GM23338 (cell line): Measurements from ENCODE around the gene PPP2R3B. TPM values are rescaled to one million over a fixed set of nuclear protein-coding genes. Genes with fewer than 3 reads are reported as not detected.

Experiments used
- ATAC-seq: fragments of 200-7000 bp; cut with Tn5 transposase; 3 replicates; pipeline ENCODE4 v1.9.1; 2020
- DNase-seq: peaks from one replicate; pipeline ENCODE4 v3.0.0-alpha.2; 2015; ENCODE audit warnings: low spot score
- H2AFZ ChIP-seq: fragments of 200-600 bp; sonication (generic); 2 replicates; pipeline ENCODE4 v1.8.0; 2016; ENCODE audit warnings: antibody characterized with exemption, mild to moderate bottlenecking, moderate library complexity
- H3F3A ChIP-seq: fragments of 200-600 bp; sonication (generic); replicated peaks from 2 replicates; pipeline ENCODE4 v1.8.0; 2017; ENCODE audit warnings: antibody characterized with exemption, mixed run types, low read depth
- H3K27ac ChIP-seq: fragments of 200-600 bp; sonication (generic); 2 replicates; pipeline ENCODE4 v1.6.1; 2016; ENCODE audit warnings: low read depth
- H3K27me3 ChIP-seq: fragments of 200-600 bp; sonication (generic); 2 replicates; pipeline ENCODE4 v1.8.0; 2016; ENCODE audit warnings: mild to moderate bottlenecking, mixed run types, moderate library complexity; ENCODE audit not compliant: insufficient read depth
- H3K36me3 ChIP-seq: fragments of 200-600 bp; sonication (generic); 2 replicates; pipeline ENCODE4 v1.8.0; 2016; ENCODE audit warnings: mild to moderate bottlenecking; ENCODE audit not compliant: insufficient read depth
- H3K4me1 ChIP-seq: fragments of 200-600 bp; sonication (generic); 2 replicates; pipeline ENCODE4 v1.8.0; 2016; ENCODE audit warnings: mild to moderate bottlenecking, moderate library complexity; ENCODE audit not compliant: insufficient read depth
- H3K4me2 ChIP-seq: fragments of 200-600 bp; sonication (generic); 2 replicates; pipeline ENCODE4 v1.7.1; 2017; ENCODE audit warnings: mixed run types
- H3K4me3 ChIP-seq: fragments of 200-600 bp; sonication (generic); 2 replicates; pipeline ENCODE4 v1.6.1; 2016; ENCODE audit warnings: mixed run types
- H3K79me2 ChIP-seq: fragments of 200-600 bp; sonication (generic); replicated peaks from 2 replicates; pipeline ENCODE4 v1.8.0; 2017; ENCODE audit warnings: mild to moderate bottlenecking; ENCODE audit not compliant: insufficient read depth
- H3K9me2 ChIP-seq: fragments of 200-600 bp; sonication (generic); 2 replicates; pipeline ENCODE4 v1.8.0; 2017; ENCODE audit not compliant: insufficient read depth
- H4K20me1 ChIP-seq: fragments of 200-600 bp; sonication (generic); replicated peaks from 2 replicates; pipeline ENCODE4 v1.8.0; 2017; ENCODE audit warnings: mild to moderate bottlenecking; ENCODE audit not compliant: insufficient read depth
- H3K27ac Mint-ChIP-seq: 2 replicates; pipeline ENCODE4 v1.8.0; 2020; ENCODE audit warnings: inconsistent platforms, mild to moderate bottlenecking, moderate library complexity, mixed read lengths
- H3K27me3 Mint-ChIP-seq: 3 replicates; pipeline ENCODE4 v1.8.0; 2022; ENCODE audit warnings: low read depth, mild to moderate bottlenecking, moderate library complexity, mixed read lengths, inconsistent platforms; ENCODE audit not compliant: insufficient read depth, poor library complexity
- H3K36me3 Mint-ChIP-seq: 3 replicates; pipeline ENCODE4 v1.8.0; 2021; ENCODE audit warnings: low read depth, mild to moderate bottlenecking, inconsistent platforms, moderate library complexity, mixed read lengths
- H3K4me1 Mint-ChIP-seq: 3 replicates; pipeline ENCODE4 v1.8.0; 2020; ENCODE audit warnings: mild to moderate bottlenecking, inconsistent platforms, mixed read lengths
- H3K4me3 Mint-ChIP-seq: 3 replicates; pipeline ENCODE4 v1.8.0; 2021; ENCODE audit warnings: moderate library complexity, mild to moderate bottlenecking, inconsistent platforms, mixed read lengths
- H3K9me3 Mint-ChIP-seq: 3 replicates; pipeline ENCODE4 v1.8.0; 2020; ENCODE audit warnings: moderate library complexity, mild to moderate bottlenecking, inconsistent platforms, mixed read lengths
- CREB1 ChIP-seq: fragments of 250-450 bp; sonication (Bioruptor Pico); IDR thresholded peaks from 2 replicates; pipeline ENCODE4 v1.5.0; 2020; ENCODE audit warnings: low read depth, mild to moderate bottlenecking, moderate library complexity
- ETS1 ChIP-seq: IDR thresholded peaks from 2 replicates; pipeline ENCODE4 v1.6.1; 2016; ENCODE audit warnings: antibody characterized with exemption
- EZH2 ChIP-seq: fragments of 200-600 bp; sonication (generic); IDR thresholded peaks from one replicate; pipeline ENCODE4 v1.8.0; 2017; ENCODE audit warnings: antibody characterized with exemption, mild to moderate bottlenecking, low read depth; ENCODE audit not compliant: unreplicated experiment
- EZH2phosphoT487 ChIP-seq: fragments of 200-600 bp; sonication (generic); IDR thresholded peaks from one replicate; pipeline ENCODE4 v1.8.1; 2018; ENCODE audit warnings: antibody characterized with exemption; ENCODE audit not compliant: unreplicated experiment
- NANOG ChIP-seq: IDR thresholded peaks from 2 replicates; pipeline ENCODE4 v1.6.1; 2016; ENCODE audit warnings: antibody characterized with exemption, borderline replicate concordance
- POLR2AphosphoS5 ChIP-seq: IDR thresholded peaks from 2 replicates; pipeline ENCODE4 v1.6.1; 2016; ENCODE audit warnings: antibody characterized with exemption, low read depth
- STAT1 ChIP-seq: IDR thresholded peaks from one replicate; pipeline ENCODE4 v1.6.1; 2016; ENCODE audit warnings: antibody characterized with exemption; ENCODE audit not compliant: unreplicated experiment
- ZNF114 ChIP-seq: fragments of 250-450 bp; sonication (Bioruptor Pico); IDR thresholded peaks from 2 replicates; pipeline ENCODE4 v1.5.0; 2020; ENCODE audit warnings: mild to moderate bottlenecking, moderate library complexity
- ZNF462 ChIP-seq: fragments of 250-450 bp; sonication (Bioruptor Pico); IDR thresholded peaks from 2 replicates; pipeline ENCODE4 v1.5.0; 2020; ENCODE audit warnings: mild to moderate bottlenecking, moderate library complexity
- polyA plus RNA-seq: library from polyadenylated mRNA; unstranded; fragments of >200 nt; fragmentation: Nextera tagmentation; extraction: Ambion mirVana; gene quantifications from 2 replicates; pipeline ENCODE4 v1.2.1, GENCODE V29; 2016
- total RNA-seq: library from RNA; depleted of rRNA; stranded (reverse); fragments of >200 nt; shearing (Covaris generic); gene quantifications from 2 replicates; pipeline ENCODE4 v1.2.3, GENCODE V29; 2014
- TF ChIP-seq, protein P1 (sequence below): IDR thresholded peaks from one replicate; pipeline ENCODE4 v1.6.1; 2018; ENCODE audit warnings: antibody characterized with exemption; ENCODE audit not compliant: unreplicated experiment
- TF ChIP-seq, protein P2 (sequence below), 2 experiments: fragments of 200-600 bp in 1 of 2; sonication (generic) in 1 of 2; conservative IDR thresholded peaks; 2 replicates each; pipeline versions ENCODE4 v1.5.1 to v1.6.1; 2016 to 2017; ENCODE audit warnings: antibody characterized with exemption in 2 of 2, low read depth in 2 of 2, mild to moderate bottlenecking in 2 of 2, moderate library complexity in 1 of 2

The PPP2R3B gene
- total and polyA plus RNA-seq, 2 experiments from 2014 or later = 50.1 to 104 TPM

GRCh38 chrX:340641-341423 is 45.9 kb downstream of the PPP2R3B start:
- ATAC-seq = no peak
- no peak for DNase-seq
- Histone ChIP-seq H3K9me2 (no peaks in the 10 kb centered on the region), H3K4me1 (no peaks in the 10 kb centered on the region), H3K27ac (no peak overlapping the region), H3K79me2 (0 out of 2 replicates have a peak, but pooled peaks cover 2% of the 10 kb centered on the region), H3K36me3 (no peaks in the 10 kb centered on the region), H4K20me1 (no peaks in the 10 kb centered on the region), H3F3A (no peaks in the 10 kb centered on the region), H2AFZ (no peak overlapping the region), H3K4me2 (no peak overlapping the region), H3K27me3 (no peaks in the 10 kb centered on the region), H3K4me3 (no peak overlapping the region)
- Mint-ChIP-seq H3K36me3 (peaks cover 60% of the 10 kb centered on the region), H3K4me3 (no peak overlapping the region), H3K9me3 (peaks cover 39% of the 10 kb centered on the region), H3K4me1 (peaks cover 3% of the 10 kb centered on the region; the same call in 1 of the 3 replicates), H3K27me3 (peaks cover 18% of the 10 kb centered on the region), H3K27ac (no peak overlapping the region)
- TF ChIP-seq ZNF114 (CRISPR knock-in tag) (no peak), POLR2AphosphoS5 (no peak), NANOG (no peak), CREB1 (no peak), ZNF462 (CRISPR knock-in tag) (no peak), EZH2 (no peak), EZH2phosphoT487 (no peak), ETS1 (no peak), STAT1 (no peak)
- TF ChIP-seq, protein P1, sequence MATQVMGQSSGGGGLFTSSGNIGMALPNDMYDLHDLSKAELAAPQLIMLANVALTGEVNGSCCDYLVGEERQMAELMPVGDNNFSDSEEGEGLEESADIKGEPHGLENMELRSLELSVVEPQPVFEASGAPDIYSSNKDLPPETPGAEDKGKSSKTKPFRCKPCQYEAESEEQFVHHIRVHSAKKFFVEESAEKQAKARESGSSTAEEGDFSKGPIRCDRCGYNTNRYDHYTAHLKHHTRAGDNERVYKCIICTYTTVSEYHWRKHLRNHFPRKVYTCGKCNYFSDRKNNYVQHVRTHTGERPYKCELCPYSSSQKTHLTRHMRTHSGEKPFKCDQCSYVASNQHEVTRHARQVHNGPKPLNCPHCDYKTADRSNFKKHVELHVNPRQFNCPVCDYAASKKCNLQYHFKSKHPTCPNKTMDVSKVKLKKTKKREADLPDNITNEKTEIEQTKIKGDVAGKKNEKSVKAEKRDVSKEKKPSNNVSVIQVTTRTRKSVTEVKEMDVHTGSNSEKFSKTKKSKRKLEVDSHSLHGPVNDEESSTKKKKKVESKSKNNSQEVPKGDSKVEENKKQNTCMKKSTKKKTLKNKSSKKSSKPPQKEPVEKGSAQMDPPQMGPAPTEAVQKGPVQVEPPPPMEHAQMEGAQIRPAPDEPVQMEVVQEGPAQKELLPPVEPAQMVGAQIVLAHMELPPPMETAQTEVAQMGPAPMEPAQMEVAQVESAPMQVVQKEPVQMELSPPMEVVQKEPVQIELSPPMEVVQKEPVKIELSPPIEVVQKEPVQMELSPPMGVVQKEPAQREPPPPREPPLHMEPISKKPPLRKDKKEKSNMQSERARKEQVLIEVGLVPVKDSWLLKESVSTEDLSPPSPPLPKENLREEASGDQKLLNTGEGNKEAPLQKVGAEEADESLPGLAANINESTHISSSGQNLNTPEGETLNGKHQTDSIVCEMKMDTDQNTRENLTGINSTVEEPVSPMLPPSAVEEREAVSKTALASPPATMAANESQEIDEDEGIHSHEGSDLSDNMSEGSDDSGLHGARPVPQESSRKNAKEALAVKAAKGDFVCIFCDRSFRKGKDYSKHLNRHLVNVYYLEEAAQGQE = no peak
- TF ChIP-seq, protein P2, sequence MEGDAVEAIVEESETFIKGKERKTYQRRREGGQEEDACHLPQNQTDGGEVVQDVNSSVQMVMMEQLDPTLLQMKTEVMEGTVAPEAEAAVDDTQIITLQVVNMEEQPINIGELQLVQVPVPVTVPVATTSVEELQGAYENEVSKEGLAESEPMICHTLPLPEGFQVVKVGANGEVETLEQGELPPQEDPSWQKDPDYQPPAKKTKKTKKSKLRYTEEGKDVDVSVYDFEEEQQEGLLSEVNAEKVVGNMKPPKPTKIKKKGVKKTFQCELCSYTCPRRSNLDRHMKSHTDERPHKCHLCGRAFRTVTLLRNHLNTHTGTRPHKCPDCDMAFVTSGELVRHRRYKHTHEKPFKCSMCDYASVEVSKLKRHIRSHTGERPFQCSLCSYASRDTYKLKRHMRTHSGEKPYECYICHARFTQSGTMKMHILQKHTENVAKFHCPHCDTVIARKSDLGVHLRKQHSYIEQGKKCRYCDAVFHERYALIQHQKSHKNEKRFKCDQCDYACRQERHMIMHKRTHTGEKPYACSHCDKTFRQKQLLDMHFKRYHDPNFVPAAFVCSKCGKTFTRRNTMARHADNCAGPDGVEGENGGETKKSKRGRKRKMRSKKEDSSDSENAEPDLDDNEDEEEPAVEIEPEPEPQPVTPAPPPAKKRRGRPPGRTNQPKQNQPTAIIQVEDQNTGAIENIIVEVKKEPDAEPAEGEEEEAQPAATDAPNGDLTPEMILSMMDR (conservative IDR thresholded peaks at IDR 0.05; ENCODE audit: low read depth in 2 of 2) = no peak
